Activated CD4-positive, alpha-beta T cell treated with anti-CD3 and anti-CD28 coated beads, Interleukin-2, Interleukin-6, amounts not matched to agents 100 ng/mL and 50 ng/mL, durations not matched to agents 16 hours and 8 hours (primary cell): ENCODE data around the gene GNA14.
A peak's percentile ranks its signal among the peaks of the same experiment; 100 is the strongest.
"Not testable (repeated sequence)": the region's sequence is repeated elsewhere in the genome, so short reads cannot be mapped to it uniquely, and the experiment has no call there.

Experiments
- DNase-seq: peaks from one replicate; pipeline ENCODE4 v3.0.0-alpha.2; 2020

Gene GNA14

DNA sequence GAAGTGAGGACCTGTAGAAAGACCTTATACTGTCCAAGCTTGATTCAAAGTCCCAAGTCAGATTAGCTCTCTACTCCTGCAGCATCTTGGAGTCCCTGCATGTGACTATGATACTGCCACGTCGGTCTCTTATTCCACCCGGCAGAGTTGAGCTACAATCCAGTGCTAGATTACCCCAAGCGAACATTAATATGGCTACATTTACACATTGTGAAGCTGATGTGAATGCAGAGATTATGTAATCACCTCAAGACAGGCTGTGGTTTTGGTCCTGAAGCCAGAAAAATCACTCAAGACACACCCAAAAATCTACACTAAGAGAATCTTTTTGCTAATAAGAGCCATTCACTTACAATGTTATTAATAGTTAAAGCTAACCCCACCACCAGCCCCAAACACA is 116.7 kb downstream of the GNA14 start:
- no peak for DNase-seq

DNA sequence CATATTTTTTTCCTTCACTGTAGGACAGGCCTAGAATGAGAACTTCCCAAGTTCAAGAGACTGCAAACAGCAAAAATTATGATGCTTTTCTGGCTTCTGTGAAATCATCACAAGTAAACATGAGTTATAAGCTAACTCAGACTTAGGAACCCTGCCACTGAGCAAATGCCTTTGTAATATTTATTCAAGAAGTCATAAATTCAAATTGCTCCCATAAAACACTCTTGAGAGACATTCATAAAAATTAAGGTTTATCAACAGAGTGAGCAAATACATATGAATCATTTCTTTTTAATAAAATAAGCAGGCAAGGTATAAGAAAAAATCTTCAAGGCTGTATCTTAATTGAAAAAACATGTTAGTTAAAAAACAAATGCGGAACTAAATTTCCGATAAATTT is 124.2 kb downstream of the GNA14 start:
- no peak for DNase-seq

- DNase-seq, result no peak
Observed at GRCh38 chr9:77521091-77521490, 127.0 kb downstream of the GNA14 start.

- DNase-seq, result no peak
Observed at GRCh38 chr9:77518688-77519087, 129.4 kb downstream of the GNA14 start.

- DNase-seq, result no peak
Observed at GRCh38 chr9:77516781-77517180, 131.3 kb downstream of the GNA14 start.

DNA sequence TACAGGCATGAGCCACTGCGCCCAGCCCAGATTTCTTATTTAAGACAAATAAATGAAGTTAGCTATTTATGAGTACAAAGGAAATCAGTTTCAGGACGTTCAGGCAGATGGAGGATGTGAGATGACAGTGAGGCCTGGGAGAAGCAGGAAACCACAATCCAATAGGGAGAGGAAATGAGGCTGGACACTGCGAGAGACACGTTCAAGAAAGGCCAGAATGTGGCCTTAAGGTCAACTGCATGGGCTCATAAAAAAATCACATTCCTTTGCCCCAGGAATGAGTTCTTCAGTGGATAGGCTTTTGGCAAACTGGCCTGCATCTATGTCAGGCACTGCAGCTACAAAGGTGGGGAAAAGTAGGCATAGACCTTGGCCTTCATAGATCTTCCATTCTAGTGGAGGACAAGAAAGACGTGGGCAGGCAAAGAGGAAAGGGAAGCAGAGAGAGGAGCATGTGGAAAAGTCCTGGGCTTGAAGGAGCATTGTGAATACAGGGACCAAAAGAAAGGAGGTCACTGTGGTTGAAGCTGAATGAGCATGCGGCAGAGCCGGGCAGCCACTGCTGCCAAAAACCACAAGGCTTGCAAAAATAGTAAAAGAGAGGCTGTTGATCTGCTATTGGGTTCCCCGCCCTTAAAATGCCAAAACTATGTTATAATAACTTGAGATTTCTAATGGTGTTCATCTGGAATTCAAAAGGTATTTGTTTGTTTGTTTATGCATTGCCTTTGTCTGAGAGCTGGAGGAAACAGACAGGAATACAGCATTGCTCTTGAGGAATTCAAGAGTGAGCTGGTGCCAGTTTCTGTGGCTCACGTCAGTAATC is 133.0 kb downstream of the GNA14 start:
- no peak for DNase-seq

- no peak for DNase-seq
Observed at GRCh38 chr9:77513457-77513856, 134.7 kb downstream of the GNA14 start.

DNA sequence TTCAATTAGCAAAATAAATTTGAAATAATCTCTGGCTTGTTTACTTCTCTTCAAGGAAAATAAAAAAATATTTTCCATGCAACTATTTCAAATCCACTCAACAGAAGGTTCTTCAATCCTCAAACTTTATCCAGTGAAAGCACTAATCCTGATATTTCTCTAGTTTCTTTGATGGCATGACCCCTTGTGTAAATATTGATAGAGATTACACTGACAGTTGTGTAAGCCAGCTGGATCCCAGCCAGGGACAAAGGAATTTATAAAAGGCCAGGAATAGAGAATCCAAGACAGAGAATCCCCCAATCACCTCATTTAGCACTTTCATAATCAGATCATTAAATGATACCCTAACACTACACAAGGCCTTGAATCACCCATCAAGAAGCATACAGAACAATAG is 135.2 kb downstream of the GNA14 start:
- no peak for DNase-seq

GRCh38 chr9:77511525-77511924 is 136.6 kb downstream of the GNA14 start:
- no peak for DNase-seq

- DNase-seq, result no peak
Observed at GRCh38 chr9:77510666-77511065, 137.5 kb downstream of the GNA14 start.

- DNase-seq, result no peak
Observed at GRCh38 chr9:77508396-77508795, 139.7 kb downstream of the GNA14 start.

GRCh38 chr9:77507212-77507961 is 140.7 kb downstream of the GNA14 start:
- DNase-seq, result no peak

GRCh38 chr9:77505232-77505631 is 142.9 kb downstream of the GNA14 start:
- DNase-seq, result no peak

DNA sequence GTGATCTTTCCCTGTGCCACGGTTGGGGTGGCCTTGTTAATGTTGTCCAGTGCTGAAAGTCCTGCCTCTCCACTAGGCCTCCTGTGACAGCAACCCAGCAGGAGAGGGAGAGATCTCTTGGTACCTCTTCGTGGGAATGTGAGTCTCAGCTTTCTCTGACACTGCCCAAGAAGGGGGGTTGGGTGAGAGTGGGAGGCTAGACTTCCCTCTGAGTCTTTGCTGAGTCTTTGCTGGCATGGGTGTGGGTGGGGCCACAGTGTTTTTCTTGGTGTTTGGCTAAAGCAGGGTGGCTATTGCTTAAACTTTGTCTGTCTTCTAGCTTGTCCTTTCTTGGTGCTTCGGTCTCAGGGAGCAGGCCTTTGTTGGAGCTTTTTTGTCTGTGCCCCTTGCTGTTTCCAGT is 145.6 kb downstream of the GNA14 start:
- no peak for DNase-seq

- DNase-seq, result no peak
Observed at GRCh38 chr9:77498891-77499290, 149.2 kb downstream of the GNA14 start.

DNA sequence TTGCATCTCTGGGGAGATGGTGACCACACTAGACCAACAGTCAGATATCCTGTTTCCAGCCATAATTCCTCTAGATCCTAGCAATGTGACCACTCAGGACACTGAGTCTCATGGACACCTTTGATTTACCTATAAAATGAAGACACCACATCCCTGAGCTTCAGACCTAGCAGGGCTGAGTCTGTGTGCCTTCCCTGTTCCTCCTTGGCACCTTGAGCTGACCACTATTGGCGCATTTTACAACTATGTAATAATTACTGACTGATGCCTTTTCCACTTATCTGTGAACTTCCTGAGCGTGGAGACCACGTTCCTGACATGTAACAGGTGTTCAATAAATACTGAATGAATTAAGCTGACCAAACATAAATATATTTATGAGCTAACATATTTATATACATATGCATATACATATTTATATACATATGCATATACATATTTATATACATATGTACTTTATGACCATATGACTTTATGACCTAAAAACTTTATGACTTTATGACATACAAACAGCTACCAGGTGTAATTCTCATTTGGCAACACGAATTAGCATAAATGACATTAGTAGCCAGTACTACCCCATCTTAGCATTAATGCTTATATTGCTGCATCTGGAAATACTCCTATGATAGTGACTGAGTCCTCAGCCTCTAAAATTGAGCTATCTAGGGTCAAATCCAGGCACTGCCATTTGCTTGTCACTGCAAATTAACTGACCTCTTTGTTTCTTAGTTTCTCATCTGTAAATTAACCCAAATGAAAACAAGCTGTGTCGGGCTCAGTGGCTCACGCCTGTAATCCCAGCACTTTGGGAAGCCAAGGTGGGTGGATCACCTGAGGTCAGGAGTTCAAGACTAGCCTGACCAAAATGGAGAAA is 150.6 kb downstream of the GNA14 start:
- DNase-seq, result no peak

GRCh38 chr9:77495834-77496671 is 152.1 kb downstream of the GNA14 start:
- DNase-seq, result no peak

GRCh38 chr9:77490279-77490678 is 157.8 kb downstream of the GNA14 start:
- not testable (repeated sequence) for DNase-seq

GRCh38 chr9:77489405-77490163 is 158.5 kb downstream of the GNA14 start:
- DNase-seq, result peak; percentile 35

GRCh38 chr9:77488439-77489126 is 159.5 kb downstream of the GNA14 start:
- peak; percentile 51 for DNase-seq

GRCh38 chr9:77486968-77487367 is 161.2 kb downstream of the GNA14 start:
- peak; percentile 51 for DNase-seq
